ENCODE results near the gene GAB2.

Gene GAB2

GRCh38 chr11:78336877-78337553 lies 80.6 kb downstream of the GAB2 start:
- no peaks in the 10 kb centered on the region for H3K9me2 ChIP-seq (ENCODE audit: low read depth, low read length)
- no peak overlapping the region for H3K4me3 ChIP-seq (ENCODE audit: low read depth, low read length, poor library complexity, severe bottlenecking)
- H3K4me1 ChIP-seq (ENCODE audit: insufficient read depth, low read length, severe bottlenecking), result no peaks in the 10 kb centered on the region

GRCh38 chr11:78334109-78334508 lies 83.5 kb downstream of the GAB2 start:
- no peaks in the 10 kb centered on the region for H3K79me2 ChIP-seq (ENCODE audit: insufficient read depth, low read length)
- H3K4me1 ChIP-seq (ENCODE audit: insufficient read depth, low read length, severe bottlenecking), result no peaks in the 10 kb centered on the region
- no peaks in the 10 kb centered on the region for H4K20me1 ChIP-seq (ENCODE audit: insufficient read depth, low read length)
- H3K9ac ChIP-seq (ENCODE audit: low read length), result no peak overlapping the region
- no peak overlapping the region for H3K4me3 ChIP-seq (ENCODE audit: low read depth, low read length, poor library complexity, severe bottlenecking)
- H3K4me2 ChIP-seq (ENCODE audit: low read length), result no peak overlapping the region
- H3K36me3 ChIP-seq (ENCODE audit: insufficient read depth, low read length), result no peaks in the 10 kb centered on the region
- no peaks in the 10 kb centered on the region for H3F3A ChIP-seq (ENCODE audit: insufficient read depth, low read length)
- H3K27ac ChIP-seq (ENCODE audit: low read depth, low read length, poor library complexity, severe bottlenecking), result no peak overlapping the region
- H2AFZ ChIP-seq (ENCODE audit: low read length), result no peak overlapping the region
- H3K9me3 ChIP-seq (ENCODE audit: low read length), result no peaks in the 10 kb centered on the region
- no peaks in the 10 kb centered on the region for H3K27me3 ChIP-seq (ENCODE audit: insufficient read depth, low read length)
- no peak for TF ChIP-seq EZH2 (IDR thresholded peaks at IDR 0.05; ENCODE audit: borderline replicate concordance, low read length)
- no peak for TF ChIP-seq CTCF (IDR thresholded peaks at IDR 0.05; ENCODE audit: low read length)
- no peaks in the 10 kb centered on the region for H3K9me2 ChIP-seq (ENCODE audit: low read depth, low read length)

More at GRCh38 chr11:78336877-78337553, 80.6 kb downstream of the GAB2 start:
- Histone ChIP-seq H3K36me3 (ENCODE audit: insufficient read depth, low read length) (no peaks in the 10 kb centered on the region), H3K9me3 (ENCODE audit: low read length) (no peaks in the 10 kb centered on the region), H3K9ac (ENCODE audit: low read length) (no peak overlapping the region), H2AFZ (ENCODE audit: low read length) (no peak overlapping the region), H3F3A (ENCODE audit: insufficient read depth, low read length) (no peaks in the 10 kb centered on the region), H4K20me1 (ENCODE audit: insufficient read depth, low read length) (no peaks in the 10 kb centered on the region), H3K79me2 (ENCODE audit: insufficient read depth, low read length) (no peaks in the 10 kb centered on the region), H3K27me3 (ENCODE audit: insufficient read depth, low read length) (no peaks in the 10 kb centered on the region), H3K27ac (ENCODE audit: low read depth, low read length, poor library complexity, severe bottlenecking) (no peak overlapping the region), H3K4me2 (ENCODE audit: low read length) (no peak overlapping the region)
- TF ChIP-seq CTCF (IDR thresholded peaks at IDR 0.05; ENCODE audit: low read length) (no peak), EZH2 (IDR thresholded peaks at IDR 0.05; ENCODE audit: borderline replicate concordance, low read length) (no peak)

- Histone ChIP-seq H3K36me3 (ENCODE audit: insufficient read depth, low read length) (no peaks in the 10 kb centered on the region), H3K27me3 (ENCODE audit: insufficient read depth, low read length) (no peaks in the 10 kb centered on the region), H3K9ac (ENCODE audit: low read length) (no peak overlapping the region), H3K4me2 (ENCODE audit: low read length) (no peak overlapping the region), H2AFZ (ENCODE audit: low read length) (no peak overlapping the region), H3K4me3 (ENCODE audit: low read depth, low read length, poor library complexity, severe bottlenecking) (no peak overlapping the region), H3K4me1 (ENCODE audit: insufficient read depth, low read length, severe bottlenecking) (no peaks in the 10 kb centered on the region), H3K9me3 (ENCODE audit: low read length) (no peaks in the 10 kb centered on the region), H3K27ac (ENCODE audit: low read depth, low read length, poor library complexity, severe bottlenecking) (no peak overlapping the region), H3K79me2 (ENCODE audit: insufficient read depth, low read length) (no peaks in the 10 kb centered on the region), H3F3A (ENCODE audit: insufficient read depth, low read length) (no peaks in the 10 kb centered on the region), H3K9me2 (ENCODE audit: low read depth, low read length) (no peaks in the 10 kb centered on the region), H4K20me1 (ENCODE audit: insufficient read depth, low read length) (no peaks in the 10 kb centered on the region)
- TF ChIP-seq CTCF (IDR thresholded peaks at IDR 0.05; ENCODE audit: low read length) (no peak), EZH2 (IDR thresholded peaks at IDR 0.05; ENCODE audit: borderline replicate concordance, low read length) (no peak)
These were observed 84.7 kb downstream of the GAB2 start for GRCh38 chr11:78332872-78333271.
